T-helper 2 cell (primary cell): ENCODE results near the gene POLR1G.
"Not testable (repeated sequence)": the region's sequence is repeated elsewhere in the genome, so short reads cannot be mapped to it uniquely, and the experiment has no call there.

Experiments used
- DNase-seq, 5 experiments: peaks; one replicate each; pipeline versions ENCODE4 v3.0.0 to v3.0.0-alpha.2; 2012 to 2022

Gene POLR1G

GRCh38 chr19:45423033-45423588, 16.7 kb downstream of the POLR1G start:
- peak in 3 of 5 experiments; percentile 67 to 82 (median 70) for DNase-seq

DNA sequence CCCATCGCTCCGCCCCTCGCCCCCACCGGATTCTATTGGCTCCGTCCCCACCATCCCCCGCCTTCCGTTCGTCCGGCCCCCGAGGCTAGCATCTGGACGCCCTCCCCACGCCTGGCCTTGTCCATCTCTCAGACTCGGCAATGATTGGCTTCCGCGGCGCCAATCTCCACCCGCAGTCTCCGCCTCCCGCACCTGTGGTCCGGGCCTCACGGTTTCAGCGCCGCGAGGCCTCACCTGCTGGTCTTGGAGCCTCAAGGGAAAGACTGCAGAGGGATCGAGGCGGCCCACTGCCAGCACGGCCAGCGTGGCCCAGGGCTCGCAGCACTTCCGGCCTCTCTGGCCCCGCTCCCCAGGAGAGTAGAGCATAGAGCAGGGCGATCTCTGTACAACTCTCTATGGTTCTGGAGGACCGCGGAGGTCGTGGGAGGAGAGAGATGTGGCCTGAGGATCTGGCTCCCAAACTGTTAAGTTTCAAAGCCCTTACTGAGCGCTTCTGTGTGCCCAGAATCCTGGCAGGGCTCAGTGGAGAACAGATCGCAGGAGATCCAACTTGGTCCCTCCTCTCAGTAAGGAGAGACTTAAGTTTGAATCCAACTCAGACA, 17.2 kb downstream of the POLR1G start, which contains the start of gene ERCC1:
TSS of gene ERCC1 (minus strand) at position 329 of the 602 bp plus-strand sequence. CDS start 543 bp downstream, outside the sequence.
- DNase-seq = peak in 3 of 5 experiments; percentile 44 to 91 (median 65)

DNA sequence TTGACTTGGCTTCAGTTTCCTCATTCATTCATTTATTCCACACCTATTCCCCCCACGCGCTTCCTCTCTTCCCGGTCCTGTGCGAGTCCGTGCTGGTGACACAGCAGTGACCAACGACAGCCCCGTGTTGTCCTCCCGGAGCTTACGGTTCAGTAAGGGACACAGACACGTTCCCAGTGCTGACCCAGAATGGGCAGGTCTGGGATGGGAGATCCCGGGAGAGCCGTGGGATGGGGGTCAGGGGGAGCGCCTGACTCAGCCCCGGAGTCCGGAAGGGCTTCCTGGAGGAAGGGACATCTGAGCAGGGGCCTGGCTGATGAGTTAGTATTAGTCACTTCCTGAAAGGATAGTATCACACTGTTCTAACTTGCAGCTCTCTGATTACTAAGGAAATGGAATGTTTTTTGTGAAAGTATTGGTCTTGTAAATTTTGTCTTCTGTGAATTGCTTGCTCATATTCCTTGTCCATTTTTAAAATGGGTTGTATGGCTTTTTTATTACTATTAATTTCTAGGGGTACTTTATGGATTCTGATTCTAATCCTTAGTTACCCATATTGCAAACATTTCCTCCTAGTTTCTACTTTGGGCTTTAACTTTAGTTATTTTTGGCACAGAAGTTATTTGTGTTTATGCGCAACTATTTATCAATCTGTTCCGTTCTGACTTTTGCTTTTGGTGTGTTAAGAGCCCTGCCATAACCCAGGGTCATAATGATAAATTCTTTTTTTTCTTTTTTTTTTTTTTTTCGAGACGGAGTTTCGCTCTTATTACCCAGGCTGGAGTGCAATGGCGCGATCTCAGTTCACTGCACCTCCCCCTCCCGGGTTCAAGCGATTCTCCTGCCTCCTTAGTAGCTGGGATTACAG, 18.0 kb downstream of the POLR1G start:
- peak in 1 of 5 experiments; percentile 44 for DNase-seq

DNA sequence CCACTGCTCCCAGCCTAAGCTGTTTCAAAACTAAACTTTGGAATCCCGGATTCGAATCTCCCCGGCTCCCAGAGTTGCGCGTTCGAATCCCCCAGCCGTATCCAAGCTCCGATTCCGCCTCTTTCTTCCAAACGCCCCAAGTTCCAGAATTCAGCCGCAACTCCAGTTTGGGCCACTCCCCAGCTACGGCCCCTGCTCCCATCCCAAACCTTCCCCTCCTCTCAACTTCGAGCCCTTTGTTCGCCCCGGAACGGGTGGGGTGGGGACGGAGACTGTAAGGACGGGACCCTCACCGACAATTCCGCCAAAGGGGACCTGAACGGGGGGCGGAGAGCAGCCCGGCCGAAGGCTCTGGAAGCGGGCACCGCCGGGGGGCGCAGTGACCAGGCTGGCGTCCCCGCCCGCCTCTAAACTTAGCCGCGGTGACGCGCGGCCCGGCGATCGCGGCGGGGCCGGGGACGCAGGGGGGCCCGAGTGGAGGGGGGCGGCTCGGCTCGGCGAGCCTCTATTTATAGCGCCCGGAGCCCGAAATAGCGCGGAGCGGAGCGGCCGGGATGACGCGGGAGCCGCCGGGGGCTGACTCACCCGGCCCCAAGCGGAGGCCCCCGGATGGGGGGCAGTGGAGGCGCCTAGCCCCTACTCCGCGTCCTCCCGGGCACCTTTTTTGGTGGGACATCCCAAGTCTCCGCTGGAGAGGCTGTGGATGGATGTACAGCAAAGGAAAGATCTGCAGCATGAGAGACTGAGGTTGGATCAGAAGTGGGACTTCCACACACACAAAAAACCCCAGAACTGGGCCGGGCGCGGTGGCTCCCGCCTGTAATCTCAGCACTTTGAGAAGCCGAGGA, 22.2 kb downstream of the POLR1G start:
- DNase-seq = no peak

DNA sequence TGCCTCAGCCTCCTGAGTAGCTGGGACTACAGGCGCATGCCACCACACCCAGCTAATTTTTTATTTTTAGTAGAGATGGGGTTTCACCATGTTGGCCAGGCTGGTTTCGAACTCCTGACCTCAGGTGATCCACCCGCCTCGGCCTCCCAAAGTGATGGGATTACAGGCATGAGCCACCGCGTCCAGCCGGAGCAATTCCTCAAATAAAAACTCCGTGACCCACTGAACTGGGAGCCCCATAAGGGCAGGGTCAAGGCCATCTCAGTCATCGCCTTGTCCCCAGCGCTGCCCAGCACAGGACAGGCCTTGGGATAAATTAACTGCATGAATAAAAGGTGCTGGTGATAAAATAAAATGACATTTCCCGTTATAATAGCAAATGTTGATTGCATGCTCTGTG, 23.5 kb downstream of the POLR1G start:
- DNase-seq = not testable (repeated sequence)

DNA sequence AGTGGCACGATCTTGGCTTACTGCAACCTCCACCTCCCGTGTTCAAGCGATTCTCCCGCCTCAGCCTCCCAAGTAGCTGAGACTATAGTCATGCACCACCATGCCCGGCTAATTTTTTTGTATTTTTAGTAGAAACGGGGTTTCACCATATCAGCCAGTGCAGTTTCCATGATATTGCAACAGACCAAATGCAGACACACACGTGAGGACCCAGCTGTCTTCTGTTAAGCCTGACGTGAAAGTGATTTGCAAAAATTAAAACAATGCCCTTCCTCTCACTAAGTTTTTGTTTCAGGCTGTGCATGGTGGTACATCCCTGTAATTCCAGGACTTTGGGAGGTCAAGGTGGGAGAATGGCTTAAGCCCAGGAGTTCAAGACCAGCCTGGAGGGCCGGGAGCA, 24.6 kb downstream of the POLR1G start:
- not testable (repeated sequence) for DNase-seq

GRCh38 chr19:45432543-45432942, 26.1 kb downstream of the POLR1G start:
- DNase-seq = not testable (repeated sequence)

GRCh38 chr19:45437328-45437727, 30.9 kb downstream of the POLR1G start:
- no peak for DNase-seq

- no peak for DNase-seq
These were observed 32.7 kb downstream of the POLR1G start for GRCh38 chr19:45439190-45439568.

DNA sequence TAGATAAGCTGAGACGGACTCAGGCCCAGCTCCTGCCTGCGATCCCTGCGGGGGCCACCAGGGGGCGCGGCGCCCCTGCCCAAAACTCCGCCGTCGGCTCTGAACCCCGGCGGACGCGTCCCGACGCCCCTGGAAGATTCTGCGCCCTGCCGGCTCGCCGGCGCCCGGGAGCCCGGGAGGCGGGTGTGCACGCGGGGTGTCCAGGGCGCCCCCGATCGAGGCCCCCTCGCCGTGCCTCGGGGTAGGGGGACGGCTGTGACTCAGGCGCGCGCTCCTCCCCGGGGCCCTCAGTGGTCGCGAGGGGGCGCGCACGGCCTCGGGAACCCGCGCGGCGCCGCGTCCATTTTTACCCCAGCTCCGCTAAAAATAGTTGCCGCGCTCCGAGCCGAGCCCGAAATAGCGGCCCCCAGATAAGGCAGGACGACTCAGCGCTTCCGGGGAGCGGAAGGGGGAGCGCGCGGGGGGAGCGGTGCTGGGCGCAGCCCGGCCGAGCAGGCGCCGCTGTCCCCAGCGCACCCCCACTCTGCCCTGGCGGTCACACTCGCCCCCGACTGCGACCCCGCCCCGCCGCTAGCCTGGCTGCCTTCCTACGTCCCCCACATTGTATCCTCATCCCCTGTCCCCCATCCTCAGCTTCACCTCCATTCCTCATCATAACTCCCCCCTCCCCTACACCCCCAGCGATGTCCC, 33.3 kb downstream of the POLR1G start:
- peak; percentile 72 to 87 (median 77) for DNase-seq

DNA sequence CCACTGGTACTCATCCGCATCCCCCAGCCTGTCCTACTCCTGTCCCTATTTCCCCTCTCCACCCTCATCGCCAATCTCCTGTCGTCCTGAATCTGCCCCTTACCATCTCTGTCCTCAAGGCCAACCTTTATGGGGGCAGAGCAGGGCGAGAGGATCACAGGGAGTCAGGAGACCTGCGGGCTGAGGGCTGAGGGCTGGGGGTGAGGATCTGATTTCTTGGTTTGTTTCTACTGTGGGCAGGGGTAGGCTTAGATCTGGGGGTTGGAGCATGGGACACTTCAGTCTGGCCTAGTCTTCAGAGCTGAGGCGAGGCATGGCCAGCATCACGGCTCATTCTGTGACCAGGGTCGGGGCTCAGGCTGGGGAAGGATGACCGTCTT, 33.8 kb downstream of the POLR1G start:
- DNase-seq = no peak

DNA sequence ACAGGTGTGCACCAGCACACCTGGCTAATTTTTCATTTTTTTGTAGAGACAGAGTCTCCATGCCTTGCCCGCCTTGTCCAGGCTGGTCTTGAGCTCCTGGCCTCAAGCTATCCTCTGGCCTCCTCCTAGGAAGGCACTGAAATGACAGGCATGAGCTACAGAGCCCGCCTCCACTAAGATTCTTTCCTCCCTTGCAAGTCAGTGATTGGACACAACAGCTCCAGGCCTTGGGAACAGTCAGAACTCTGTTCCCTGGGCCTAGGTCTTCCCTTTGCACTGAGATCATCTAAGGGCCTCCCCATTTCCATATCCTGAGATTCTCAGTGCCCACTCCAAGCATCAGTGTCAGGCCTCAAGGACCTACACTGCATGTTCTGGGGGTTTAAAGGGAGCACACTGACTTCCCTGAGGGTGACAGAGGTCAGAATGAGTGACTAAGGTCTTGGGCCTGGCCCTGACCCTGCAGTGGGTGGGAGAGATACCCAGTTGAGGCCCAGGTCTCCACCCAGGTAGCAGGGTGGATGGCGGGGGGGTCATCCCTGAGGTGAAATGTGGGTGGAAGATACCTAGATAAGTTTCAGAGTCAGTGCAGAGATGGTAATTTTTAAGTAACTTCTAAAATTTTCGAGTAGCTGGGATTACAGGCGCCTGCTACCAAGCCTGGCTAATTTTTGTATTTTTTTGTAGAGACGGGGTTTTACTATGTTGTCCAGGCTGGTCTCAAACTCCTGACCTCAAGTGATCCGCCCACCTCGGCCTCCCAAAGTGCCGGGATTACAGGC, 34.6 kb downstream of the POLR1G start:
- no peak for DNase-seq

DNA sequence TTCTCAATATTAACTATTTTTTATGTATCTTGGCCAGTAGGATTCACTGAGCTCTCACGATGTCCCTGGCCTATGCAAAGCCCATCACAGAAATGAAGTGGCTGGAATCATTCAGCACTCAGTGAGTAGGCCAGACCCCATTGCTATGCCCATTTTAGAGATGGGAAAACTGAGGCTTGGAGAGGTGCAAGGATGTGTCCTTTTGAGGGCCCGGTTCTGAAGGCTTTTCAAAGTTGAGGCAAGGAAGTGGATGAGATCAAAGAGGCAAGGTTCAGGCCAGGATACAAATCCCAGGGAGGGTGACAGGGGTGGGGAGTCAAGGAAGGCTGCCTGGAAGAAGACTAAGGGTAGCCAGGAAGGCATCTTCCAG, 35.9 kb downstream of the POLR1G start:
- DNase-seq = no peak

DNA sequence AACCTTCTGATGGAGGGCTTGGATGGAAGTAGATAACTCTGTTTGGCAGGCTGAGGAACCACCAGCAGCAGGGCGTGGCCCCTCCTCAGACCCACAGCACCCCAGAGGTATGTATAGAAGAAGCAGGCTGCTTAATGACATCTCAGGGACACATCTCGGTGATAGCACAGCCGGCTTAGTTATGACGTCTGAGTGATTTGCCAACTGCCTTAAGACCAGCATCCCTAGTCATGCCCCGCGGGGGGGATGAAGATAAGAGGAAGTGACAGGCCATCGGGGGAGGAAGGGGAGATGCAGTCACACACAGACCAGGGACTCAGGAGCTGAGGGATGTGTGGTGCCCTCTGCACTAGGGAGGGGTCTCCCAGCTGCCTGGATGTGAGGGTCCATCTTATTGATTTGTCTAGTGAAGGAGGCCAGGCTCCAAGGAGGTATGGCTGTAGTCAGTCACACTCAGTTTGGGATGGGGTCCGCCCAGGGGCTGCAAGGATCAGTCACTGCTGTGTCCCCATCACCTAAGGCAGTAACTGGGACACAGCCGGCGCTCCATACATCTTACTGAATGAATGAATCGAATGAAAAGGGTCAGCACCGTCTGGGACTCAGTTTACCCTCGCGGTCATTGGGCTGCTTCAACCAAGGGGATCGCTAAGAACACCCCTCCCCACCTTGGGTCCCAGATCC, 36.5 kb downstream of the POLR1G start:
- DNase-seq = peak in 2 of 5 experiments; percentile 38 to 40

- peak in 3 of 5 experiments; percentile 19 to 60 (median 31) for DNase-seq
These were observed 37.2 kb downstream of the POLR1G start for GRCh38 chr19:45443462-45444317.

- DNase-seq = peak; percentile 61 to 82 (median 65)
These were observed 38.0 kb downstream of the POLR1G start for GRCh38 chr19:45444318-45445041.

DNA sequence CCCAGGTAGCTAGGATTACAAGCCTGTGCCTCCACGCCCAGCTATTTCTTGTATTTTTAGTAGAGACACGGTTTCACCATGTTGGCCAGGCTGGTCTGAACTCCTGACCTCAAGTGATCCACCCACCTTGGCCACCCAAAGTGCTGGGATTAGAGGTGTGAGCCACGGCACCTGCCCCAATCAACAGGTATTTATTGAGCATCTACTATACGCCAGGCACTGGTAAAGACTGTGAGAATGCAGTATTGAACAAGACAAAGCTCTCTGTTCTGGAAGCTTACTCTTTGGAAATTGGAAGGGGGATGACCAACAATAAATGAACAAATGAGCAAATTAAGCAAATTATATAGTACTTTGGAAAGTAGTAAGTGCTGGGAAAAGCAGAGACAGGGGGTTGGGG, 38.7 kb downstream of the POLR1G start:
- no peak for DNase-seq

- DNase-seq = peak in 2 of 5 experiments; percentile 22 to 59
These were observed 39.9 kb downstream of the POLR1G start for GRCh38 chr19:45446295-45446694.

- no peak for DNase-seq
These were observed 40.5 kb downstream of the POLR1G start for GRCh38 chr19:45446944-45447343.
